Fibroblast of skin of scalp (primary cell): ENCODE measurements around the gene ADAM8.

Experiments
- DNase-seq: peaks from one replicate; pipeline ENCODE4 v3.0.0-alpha.2; 2013

Gene ADAM8

GRCh38 chr10:133308421-133309099 is 31.9 kb upstream of the ADAM8 start, which contains the start of the genes TUBGCP2 and ZNF511:
Gene TUBGCP2 (minus strand): TSS chr10:133308872. CDS start chr10:133302941, 5,931 bp downstream.
Gene ZNF511 (plus strand): TSS chr10:133308914. CDS start chr10:133308944, 30 bp downstream.
- DNase-seq, result peak; percentile 88

GRCh38 chr10:133307776-133308420 is 31.2 kb upstream of the ADAM8 start:
- peak; percentile 31 for DNase-seq

- no peak for DNase-seq
Observed at GRCh38 chr10:133306941-133307379, 30.3 kb upstream of the ADAM8 start.

GRCh38 chr10:133306097-133306476 is 29.4 kb upstream of the ADAM8 start:
- DNase-seq, result no peak

GRCh38 chr10:133303206-133303605 is 26.5 kb upstream of the ADAM8 start:
- no peak for DNase-seq

- DNase-seq, result no peak
Observed at GRCh38 chr10:133302230-133302629, 25.6 kb upstream of the ADAM8 start.

- DNase-seq, result no peak
Observed at GRCh38 chr10:133299738-133300137, 23.1 kb upstream of the ADAM8 start.

- no peak for DNase-seq
Observed at GRCh38 chr10:133299224-133299623, 22.6 kb upstream of the ADAM8 start.

GRCh38 chr10:133298466-133298865 is 21.8 kb upstream of the ADAM8 start:
- no peak for DNase-seq

GRCh38 chr10:133297504-133297903 is 20.8 kb upstream of the ADAM8 start:
- no peak for DNase-seq

- DNase-seq, result no peak
Observed at GRCh38 chr10:133295426-133296320, 19.0 kb upstream of the ADAM8 start.

- DNase-seq, result no peak
Observed at GRCh38 chr10:133294189-133294588, 17.5 kb upstream of the ADAM8 start.

- no peak for DNase-seq
Observed at GRCh38 chr10:133293810-133294119, 17.1 kb upstream of the ADAM8 start.

GRCh38 chr10:133292919-133293809 is 16.5 kb upstream of the ADAM8 start:
- peak; percentile 69 for DNase-seq

- no peak for DNase-seq
Observed at GRCh38 chr10:133289761-133290160, 13.1 kb upstream of the ADAM8 start.

GRCh38 chr10:133287832-133288500 is 11.3 kb upstream of the ADAM8 start:
- no peak for DNase-seq

GRCh38 chr10:133286366-133286765 is 9.7 kb upstream of the ADAM8 start:
- DNase-seq, result no peak

GRCh38 chr10:133285217-133285616 is 8.5 kb upstream of the ADAM8 start:
- DNase-seq, result no peak

- no peak for DNase-seq
Observed at GRCh38 chr10:133283931-133284330, 7.3 kb upstream of the ADAM8 start.

- DNase-seq, result no peak
Observed at GRCh38 chr10:133282846-133283390, 6.2 kb upstream of the ADAM8 start.

GRCh38 chr10:133281628-133282372 is 5.1 kb upstream of the ADAM8 start:
- no peak for DNase-seq
